IMR-90 (cell line): ENCODE results near the gene MRPL54. TPM values are rescaled to one million over a fixed set of nuclear protein-coding genes. Genes with fewer than 3 reads are reported as not detected.

ENCODE experiments used
- ATAC-seq: fragments of 200-7000 bp; cut with Tn5 transposase; 2 replicates; pipeline ENCODE4 v1.9.1; 2020; ENCODE audit warnings: low read depth, mild to moderate bottlenecking, moderate library complexity
- BruUV-seq: library from RNA; stranded (reverse); fragments of 400-500 nt; replicated peaks from 2 replicates; lab custom pipeline; 2021; lab: Mats Ljungman, UMichigan
- CTCF ChIA-PET: fragments of 300-600 bp; formaldehyde crosslinking; extraction: SDS; loops from one replicate; lab custom pipeline; 2021; ENCODE audit warnings: antibody characterized with exemption; lab: Yijun Ruan, JAX
- POLR2A ChIA-PET: fragments of 300-600 bp; sonication (Branson Sonifier 250); formaldehyde crosslinking; loops from one replicate; lab custom pipeline; 2022; ENCODE audit warnings: antibody characterized with exemption; ENCODE audit not compliant: unreplicated experiment; lab: Charles Lee
- DNase-seq: peaks from one replicate; pipeline ENCODE4 v3.0.0; 2013
- H2AFZ ChIP-seq: replicated peaks from 2 replicates; pipeline ENCODE3; 2013; ENCODE audit warnings: low read length, mild to moderate bottlenecking; ENCODE audit not compliant: poor library complexity
- H2AK5ac ChIP-seq: 2 replicates; pipeline ENCODE4 v1.6.1; 2013; ENCODE audit warnings: low read depth, low read length, inconsistent platforms
- H2AK9ac ChIP-seq: replicated peaks from 2 replicates; pipeline ENCODE3; 2013; ENCODE audit warnings: mild to moderate bottlenecking, low read depth, low read length, moderate library complexity; ENCODE audit not compliant: poor library complexity
- H2BK120ac ChIP-seq: 2 replicates; pipeline ENCODE4 v1.6.1; 2013; ENCODE audit warnings: low read depth, low read length, inconsistent platforms
- H2BK15ac ChIP-seq: 3 replicates; pipeline ENCODE4 v1.6.1; 2013; ENCODE audit warnings: low read depth, low read length, inconsistent platforms
- H2BK20ac ChIP-seq: 2 replicates; pipeline ENCODE4 v1.6.1; 2013; ENCODE audit warnings: low read depth, mild to moderate bottlenecking, inconsistent platforms, low read length, moderate library complexity
- H2BK5ac ChIP-seq: 2 replicates; pipeline ENCODE4 v1.6.1; 2013; ENCODE audit warnings: mild to moderate bottlenecking, low read depth, low read length, inconsistent platforms; ENCODE audit not compliant: poor library complexity, severe bottlenecking
- H3K14ac ChIP-seq: replicated peaks from 2 replicates; pipeline ENCODE4 v1.6.1; 2013; ENCODE audit warnings: low read depth, low read length, inconsistent platforms
- H3K18ac ChIP-seq: 2 replicates; pipeline ENCODE4 v1.6.1; 2013; ENCODE audit warnings: low read depth, low read length, control low read depth
- H3K23ac ChIP-seq: 2 replicates; pipeline ENCODE4 v1.6.1; 2013; ENCODE audit warnings: low read depth, low read length, inconsistent platforms
- H3K27ac ChIP-seq: 2 replicates; pipeline ENCODE4 v1.5.1; 2013; ENCODE audit warnings: mild to moderate bottlenecking, control low read depth, low read length; ENCODE audit not compliant: insufficient read depth
- H3K27me3 ChIP-seq: 2 replicates; pipeline ENCODE4 v1.6.1; 2013; ENCODE audit warnings: low read length; ENCODE audit not compliant: control insufficient read depth, insufficient read depth
- H3K36me3 ChIP-seq: 2 replicates; pipeline ENCODE4 v1.6.1; 2013; ENCODE audit warnings: low read length, mixed read lengths; ENCODE audit not compliant: control insufficient read depth, insufficient read depth
- H3K4ac ChIP-seq: 2 replicates; pipeline ENCODE4 v1.6.1; 2013; ENCODE audit warnings: low read depth, low read length, inconsistent platforms
- H3K4me1 ChIP-seq: 2 replicates; pipeline ENCODE4 v1.6.1; 2013; ENCODE audit warnings: low read length, mixed read lengths; ENCODE audit not compliant: control insufficient read depth, insufficient read depth
- H3K4me2 ChIP-seq: 2 replicates; pipeline ENCODE4 v1.6.1; 2013; ENCODE audit warnings: low read depth, mild to moderate bottlenecking, control low read depth, low read length, moderate library complexity
- H3K4me3 ChIP-seq: 2 replicates; pipeline ENCODE4 v1.5.1; 2013; ENCODE audit warnings: low read depth, mild to moderate bottlenecking, control low read depth, low read length, moderate library complexity; ENCODE audit not compliant: insufficient read depth
- H3K56ac ChIP-seq: 2 replicates; pipeline ENCODE4 v1.6.1; 2013; ENCODE audit warnings: low read length, inconsistent platforms; ENCODE audit not compliant: insufficient read depth; ENCODE audit errors: extremely low read depth
- H3K79me1 ChIP-seq, 2 experiments: 2 replicates each; pipeline ENCODE4 v1.6.1; 2013; ENCODE audit warnings: low read length in 2 of 2, inconsistent platforms in 1 of 2, low read depth in 1 of 2
- H3K9ac ChIP-seq: 2 replicates; pipeline ENCODE4 v1.6.1; 2013; ENCODE audit warnings: low read depth, low read length, control low read depth
- H3K9me1 ChIP-seq: 2 replicates; pipeline ENCODE4 v1.6.1; 2013; ENCODE audit warnings: low read length, inconsistent platforms; ENCODE audit not compliant: insufficient read depth
- H3K9me3 ChIP-seq: 2 replicates; pipeline ENCODE4 v1.6.1; 2013; ENCODE audit warnings: low read length; ENCODE audit not compliant: control insufficient read depth, insufficient read depth
- H4K20me1 ChIP-seq: 2 replicates; pipeline ENCODE4 v1.6.1; 2013; ENCODE audit warnings: low read length, inconsistent platforms; ENCODE audit not compliant: insufficient read depth
- H4K5ac ChIP-seq: 2 replicates; pipeline ENCODE4 v1.6.1; 2013; ENCODE audit warnings: mild to moderate bottlenecking, low read depth, low read length, control low read depth
- H4K8ac ChIP-seq, 2 experiments: 2 replicates each; pipeline ENCODE4 v1.6.1; 2013; ENCODE audit warnings: low read depth in 2 of 2, low read length in 2 of 2, control low read depth in 1 of 2, inconsistent platforms in 1 of 2
- H4K91ac ChIP-seq: 2 replicates; pipeline ENCODE4 v1.6.1; 2013; ENCODE audit warnings: low read depth, low read length, inconsistent platforms; ENCODE audit not compliant: insufficient read depth
- CHD1 ChIP-seq: IDR thresholded peaks from 2 replicates; pipeline ENCODE4 v1.6.1; 2012; ENCODE audit warnings: low read depth, low read length, improper control_type of control experiment
- CTCF ChIP-seq: conservative IDR thresholded peaks from 2 replicates; pipeline ENCODE4 v1.5.1; 2012; ENCODE audit warnings: mild to moderate bottlenecking, low read depth, low read length, improper control_type of control experiment
- ELK1 ChIP-seq: fragments of 150-350 bp; IDR thresholded peaks from 2 replicates; pipeline ENCODE4 v1.6.1; 2016; ENCODE audit warnings: low read depth, mild to moderate bottlenecking, low read length, moderate library complexity, borderline replicate concordance
- MAFK ChIP-seq: IDR thresholded peaks from 2 replicates; pipeline ENCODE4 v1.6.1; 2012; ENCODE audit warnings: low read depth, low read length, improper control_type of control experiment
- MXI1 ChIP-seq: IDR thresholded peaks from 2 replicates; pipeline ENCODE4 v1.6.1; 2012; ENCODE audit warnings: low read depth, mild to moderate bottlenecking, low read length, moderate library complexity, borderline replicate concordance
- NFE2L2 ChIP-seq: fragments of 150-350 bp; IDR thresholded peaks from 2 replicates; pipeline ENCODE4 v1.6.1; 2016; ENCODE audit warnings: low read depth, mild to moderate bottlenecking, low read length
- POLR2A ChIP-seq: IDR thresholded peaks from 2 replicates; pipeline ENCODE4 v1.6.1; 2012; ENCODE audit warnings: mild to moderate bottlenecking, low read depth, low read length
- RFX5 ChIP-seq: IDR thresholded peaks from 2 replicates; pipeline ENCODE4 v1.8.0; 2012; ENCODE audit warnings: low read depth, mild to moderate bottlenecking, low read length, moderate library complexity
- USF2 ChIP-seq: fragments of 150-350 bp; IDR thresholded peaks from 2 replicates; pipeline ENCODE4 v1.6.1; 2017; ENCODE audit warnings: mild to moderate bottlenecking, antibody characterized with exemption, low read length, low read depth
- WGBS, 2 experiments: methylation state at CpG; one replicate each; pipeline versions ENCODE4 v1.1.5 to v1.1.7; 2013; ENCODE audit warnings: missing lambda C conversion rate in 2 of 2; ENCODE audit not compliant: insufficient read length in 1 of 2; ENCODE audit errors: extremely low coverage in 2 of 2; 5-methylcytosine and 5-hydroxymethylcytosine counted together
- dilution Hi-C: fragments of 300-500 bp; cut with HindIII; formaldehyde crosslinking; loops from one replicate; pipeline ENCODE4 v1.14.3; 2018; ENCODE audit warnings: low sequenced_read_pairs; ENCODE audit not compliant: unreplicated experiment
- in situ Hi-C: fragments of 300-500 bp; cut with MboI; formaldehyde crosslinking; loops from 3 replicates; pipeline ENCODE4 v1.14.3; 2019; ENCODE audit warnings: low sequenced_read_pairs, inconsistent platforms, mixed read lengths
- intact Hi-C: fragments of 100-400 bp; cut with micrococcal nuclease; formaldehyde crosslinking; loops from 2 replicates; pipeline ENCODE4 v1.10.0; 2022
- polyA plus RNA-seq, 3 experiments: library from polyadenylated mRNA; depleted of rRNA; stranded (reverse); fragments of >200 nt; gene quantifications; 2 replicates each; pipeline ENCODE4 v1.2.3, GENCODE V29; 2012; ENCODE audit warnings: low replicate concordance in 1 of 3
- total RNA-seq: library from RNA; depleted of rRNA; stranded (reverse); fragments of >200 nt; gene quantifications from 2 replicates; pipeline ENCODE4 v1.2.3, GENCODE V29; 2012

Gene MRPL54
- total and polyA plus RNA-seq, 2 of the 4 experiments (the other 2 are of a cell fraction): 55.9 to 75.7 TPM

- dilution Hi-C loops: no loop called here
- H3K23ac ChIP-seq: no peak overlapping the region
- no peak overlapping the region for H2AFZ ChIP-seq
- H3K27ac ChIP-seq: no peak overlapping the region
- H2AK5ac ChIP-seq: no peak overlapping the region
- peaks cover 38% of the 10 kb centered on the region for H3K27me3 ChIP-seq
- H3K56ac ChIP-seq: no peak overlapping the region
- no peaks in the 10 kb centered on the region for H3K79me1 ChIP-seq
- no peak overlapping the region for H3K9ac ChIP-seq
- H4K91ac ChIP-seq: no peak overlapping the region
- no peak overlapping the region for H4K8ac ChIP-seq
- no peak overlapping the region for H2BK20ac ChIP-seq
- no peaks in the 10 kb centered on the region for H3K4me1 ChIP-seq
- ChIA-PET POLR2A (no interaction called here), CTCF (no interaction called here)
- H4K20me1 ChIP-seq: no peaks in the 10 kb centered on the region
- H3K18ac ChIP-seq: no peak overlapping the region
- H3K4me3 ChIP-seq: no peak overlapping the region
- no peaks in the 10 kb centered on the region for H3K9me3 ChIP-seq
- ATAC-seq (no peak), DNase-seq (no peak)
- H3K14ac ChIP-seq: no peak overlapping the region
- H2BK5ac ChIP-seq: no peak overlapping the region
- no peak overlapping the region for H3K4me2 ChIP-seq
- no peak overlapping the region for H2AK9ac ChIP-seq
- in situ Hi-C loops: no loop called here
- H3K9me1 ChIP-seq: no peaks in the 10 kb centered on the region
- intact Hi-C loops: no loop called here
- TF ChIP-seq USF2 (no peak), RFX5 (no peak), ELK1 (no peak), NFE2L2 (no peak), MXI1 (no peak), POLR2A (no peak), CHD1 (no peak), CTCF (no peak), MAFK (no peak)
- no CpG with 5 or more reads among the region's 8 CpGs for WGBS, 2 experiments
- no peak overlapping the region for H3K4ac ChIP-seq
- BruUV-seq: no TSS peak
- H3K36me3 ChIP-seq: no peaks in the 10 kb centered on the region
- H2BK15ac ChIP-seq: no peak overlapping the region
- no peak overlapping the region for H4K5ac ChIP-seq
- no peak overlapping the region for H2BK120ac ChIP-seq
Measured at GRCh38 chr19:3723883-3724282, 38.6 kb upstream of the MRPL54 start.
